Measurements from ENCODE around the gene DOK6.

Gene DOK6

GRCh38 chr18:69411199-69411598 is 10.5 kb downstream of the DOK6 start:
- no peak overlapping the region for H3K9ac ChIP-seq (ENCODE audit: low read length)
- no peak overlapping the region for H3K4me3 ChIP-seq (ENCODE audit: insufficient read depth in 1 of 2, low read depth in 1 of 2, low read length in 2 of 2)
- H4K91ac ChIP-seq (ENCODE audit: low read length) = no peak overlapping the region

DNA sequence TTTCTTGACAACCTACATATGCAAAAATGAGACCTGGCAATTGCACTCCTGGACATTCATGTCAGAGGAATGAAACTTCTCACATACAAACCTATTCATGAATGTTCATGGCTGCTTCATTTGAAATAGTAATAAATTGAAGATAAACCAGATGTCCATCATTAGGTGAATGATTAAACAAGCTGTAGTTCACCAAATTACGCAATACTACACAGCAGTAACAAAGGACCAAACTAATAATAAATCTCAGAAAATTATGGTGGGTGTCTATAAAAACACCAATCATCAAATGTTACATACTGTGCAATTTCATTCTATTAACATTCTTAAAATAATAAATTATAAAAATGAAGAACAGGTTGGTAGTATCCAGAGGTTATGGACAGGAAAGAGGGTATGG is 13.5 kb downstream of the DOK6 start:
- H2BK15ac ChIP-seq (ENCODE audit: low read depth, poor library complexity, severe bottlenecking) = no peak overlapping the region
- no CpG with 5 or more reads among the region's 1 CpG for WGBS

More at GRCh38 chr18:69411199-69411598, 10.5 kb downstream of the DOK6 start:
- Histone ChIP-seq H3K18ac (ENCODE audit: low read depth in 1 of 2, low read length in 2 of 2) (no peak overlapping the region), H3K4ac (ENCODE audit: low read depth in 1 of 2, low read length in 2 of 2) (no peak overlapping the region), H2BK5ac (ENCODE audit: low read depth, low read length, poor library complexity, severe bottlenecking) (no peak overlapping the region), H2BK15ac (ENCODE audit: low read depth, poor library complexity, severe bottlenecking) (no peak overlapping the region), H2BK12ac (ENCODE audit: low read length in 2 of 2) (no peak overlapping the region), H2BK120ac (ENCODE audit: low read depth, low read length) (no peak overlapping the region), H2AFZ (ENCODE audit: low read depth, low read length) (no peak overlapping the region), H3K27ac (ENCODE audit: low read length, poor library complexity, severe bottlenecking) (no peak overlapping the region), H3K27me3 (ENCODE audit: control insufficient read depth in 1 of 2, insufficient read depth in 1 of 2, low read length in 2 of 2) (no peaks in the 10 kb centered on the region), H4K8ac (ENCODE audit: low read length) (no peak overlapping the region), H3K9me3 (ENCODE audit: control insufficient read depth, low read length) (no peaks in the 10 kb centered on the region), H3K4me2 (ENCODE audit: low read length, poor library complexity, severe bottlenecking) (no peak overlapping the region), H2AK5ac (ENCODE audit: low read length, severe bottlenecking) (no peak overlapping the region), H3K79me1 (replicated peaks; ENCODE audit: low read length, poor library complexity, severe bottlenecking) (no peaks in the 10 kb centered on the region), H3K23ac (ENCODE audit: low read length in 2 of 2) (no peak overlapping the region), H3K14ac (ENCODE audit: low read length in 2 of 2) (no peak overlapping the region), H3K4me1 (ENCODE audit: control insufficient read depth, insufficient read depth, low read depth, low read length) (no peaks in the 10 kb centered on the region), H3K36me3 (ENCODE audit: control insufficient read depth in 1 of 2, insufficient read depth in 2 of 2, low read depth in 1 of 2, low read length in 2 of 2) (no peaks in the 10 kb centered on the region)
- no peak for DNase-seq

GRCh38 chr18:69432847-69433246 is 32.2 kb downstream of the DOK6 start:
- no peaks in the 10 kb centered on the region for H3K27me3 ChIP-seq (ENCODE audit: control insufficient read depth in 1 of 2, insufficient read depth in 1 of 2, low read length in 2 of 2)
- H2BK120ac ChIP-seq (ENCODE audit: low read depth, low read length) = no peak overlapping the region
- H4K91ac ChIP-seq (ENCODE audit: low read length) = no peak overlapping the region
- no peaks in the 10 kb centered on the region for H3K4me1 ChIP-seq (ENCODE audit: control insufficient read depth, insufficient read depth, low read depth, low read length)
- H3K27ac ChIP-seq (ENCODE audit: low read length, poor library complexity, severe bottlenecking) = no peak overlapping the region
- H3K18ac ChIP-seq (ENCODE audit: low read depth in 1 of 2, low read length in 2 of 2) = no peak overlapping the region
- H2AFZ ChIP-seq (ENCODE audit: low read depth, low read length) = no peak overlapping the region
- no peak overlapping the region for H3K4me3 ChIP-seq (ENCODE audit: insufficient read depth in 1 of 2, low read depth in 1 of 2, low read length in 2 of 2)
- no peak overlapping the region for H4K8ac ChIP-seq (ENCODE audit: low read length)
- H3K4ac ChIP-seq (ENCODE audit: low read depth in 1 of 2, low read length in 2 of 2) = no peak overlapping the region
- H2BK15ac ChIP-seq (ENCODE audit: low read depth, poor library complexity, severe bottlenecking) = no peak overlapping the region
- H3K23ac ChIP-seq (ENCODE audit: low read length in 2 of 2) = no peak overlapping the region
- no peak overlapping the region for H2AK5ac ChIP-seq (ENCODE audit: low read length, severe bottlenecking)
- H3K36me3 ChIP-seq (ENCODE audit: control insufficient read depth in 1 of 2, insufficient read depth in 2 of 2, low read depth in 1 of 2, low read length in 2 of 2) = no peaks in the 10 kb centered on the region
- no peak overlapping the region for H3K14ac ChIP-seq (ENCODE audit: low read length in 2 of 2)
- no peak overlapping the region for H2BK12ac ChIP-seq (ENCODE audit: low read length in 2 of 2)
- H3K9me3 ChIP-seq (ENCODE audit: control insufficient read depth, low read length) = peaks cover 3% of the 10 kb centered on the region
- H3K79me1 ChIP-seq (replicated peaks; ENCODE audit: low read length, poor library complexity, severe bottlenecking) = no peaks in the 10 kb centered on the region
- no peak overlapping the region for H3K4me2 ChIP-seq (ENCODE audit: low read length, poor library complexity, severe bottlenecking)
- no peak overlapping the region for H3K9ac ChIP-seq (ENCODE audit: low read length)
- DNase-seq = no peak
- no peak overlapping the region for H2BK5ac ChIP-seq (ENCODE audit: low read depth, low read length, poor library complexity, severe bottlenecking)

More for the DNA sequence above, 13.5 kb downstream of the DOK6 start:
- H3K27ac ChIP-seq (ENCODE audit: low read length, poor library complexity, severe bottlenecking) = no peak overlapping the region
- no peak overlapping the region for H2AFZ ChIP-seq (ENCODE audit: low read depth, low read length)
- H3K4ac ChIP-seq (ENCODE audit: low read depth in 1 of 2, low read length in 2 of 2) = no peak overlapping the region
- H4K91ac ChIP-seq (ENCODE audit: low read length) = no peak overlapping the region
- H3K4me2 ChIP-seq (ENCODE audit: low read length, poor library complexity, severe bottlenecking) = no peak overlapping the region
- no peaks in the 10 kb centered on the region for H3K36me3 ChIP-seq (ENCODE audit: control insufficient read depth in 1 of 2, insufficient read depth in 2 of 2, low read depth in 1 of 2, low read length in 2 of 2)
- H2BK12ac ChIP-seq (ENCODE audit: low read length in 2 of 2) = no peak overlapping the region
- no peak for DNase-seq
- no peaks in the 10 kb centered on the region for H3K9me3 ChIP-seq (ENCODE audit: control insufficient read depth, low read length)
- H3K27me3 ChIP-seq (ENCODE audit: control insufficient read depth in 1 of 2, insufficient read depth in 1 of 2, low read length in 2 of 2) = no peaks in the 10 kb centered on the region
- H2BK5ac ChIP-seq (ENCODE audit: low read depth, low read length, poor library complexity, severe bottlenecking) = no peak overlapping the region
- H3K4me3 ChIP-seq (ENCODE audit: insufficient read depth in 1 of 2, low read depth in 1 of 2, low read length in 2 of 2) = no peak overlapping the region
- H2AK5ac ChIP-seq (ENCODE audit: low read length, severe bottlenecking) = no peak overlapping the region
- H3K79me1 ChIP-seq (replicated peaks; ENCODE audit: low read length, poor library complexity, severe bottlenecking) = no peaks in the 10 kb centered on the region
- H3K18ac ChIP-seq (ENCODE audit: low read depth in 1 of 2, low read length in 2 of 2) = no peak overlapping the region
- no peak overlapping the region for H2BK120ac ChIP-seq (ENCODE audit: low read depth, low read length)
- no peak overlapping the region for H3K9ac ChIP-seq (ENCODE audit: low read length)
- no peaks in the 10 kb centered on the region for H3K4me1 ChIP-seq (ENCODE audit: control insufficient read depth, insufficient read depth, low read depth, low read length)
- H4K8ac ChIP-seq (ENCODE audit: low read length) = no peak overlapping the region
- H3K14ac ChIP-seq (ENCODE audit: low read length in 2 of 2) = no peak overlapping the region
- H3K23ac ChIP-seq (ENCODE audit: low read length in 2 of 2) = no peak overlapping the region

- DNase-seq = no peak
- no peaks in the 10 kb centered on the region for H3K36me3 ChIP-seq (ENCODE audit: control insufficient read depth in 1 of 2, insufficient read depth in 2 of 2, low read depth in 1 of 2, low read length in 2 of 2)
- H3K27ac ChIP-seq (ENCODE audit: low read length, poor library complexity, severe bottlenecking) = no peak overlapping the region
- no peak overlapping the region for H2AK5ac ChIP-seq (ENCODE audit: low read length, severe bottlenecking)
- 98% methylated on average over 2 of the region's 2 CpGs for WGBS
- H4K91ac ChIP-seq (ENCODE audit: low read length) = no peak overlapping the region
- no peaks in the 10 kb centered on the region for H3K27me3 ChIP-seq (ENCODE audit: control insufficient read depth in 1 of 2, insufficient read depth in 1 of 2, low read length in 2 of 2)
- H3K9ac ChIP-seq (ENCODE audit: low read length) = no peak overlapping the region
- H3K14ac ChIP-seq (ENCODE audit: low read length in 2 of 2) = no peak overlapping the region
- no peak overlapping the region for H2BK15ac ChIP-seq (ENCODE audit: low read depth, poor library complexity, severe bottlenecking)
- no peak overlapping the region for H2BK120ac ChIP-seq (ENCODE audit: low read depth, low read length)
- peaks cover 19% of the 10 kb centered on the region for H3K9me3 ChIP-seq (ENCODE audit: control insufficient read depth, low read length)
- no peak overlapping the region for H2BK12ac ChIP-seq (ENCODE audit: low read length in 2 of 2)
- H3K4me1 ChIP-seq (ENCODE audit: control insufficient read depth, insufficient read depth, low read depth, low read length) = no peaks in the 10 kb centered on the region
- no peak overlapping the region for H3K23ac ChIP-seq (ENCODE audit: low read length in 2 of 2)
- no peak overlapping the region for H4K8ac ChIP-seq (ENCODE audit: low read length)
- H3K4me2 ChIP-seq (ENCODE audit: low read length, poor library complexity, severe bottlenecking) = no peak overlapping the region
- H3K79me1 ChIP-seq (replicated peaks; ENCODE audit: low read length, poor library complexity, severe bottlenecking) = no peaks in the 10 kb centered on the region
- no peak overlapping the region for H2AFZ ChIP-seq (ENCODE audit: low read depth, low read length)
- H3K18ac ChIP-seq (ENCODE audit: low read depth in 1 of 2, low read length in 2 of 2) = no peak overlapping the region
- no peak overlapping the region for H2BK5ac ChIP-seq (ENCODE audit: low read depth, low read length, poor library complexity, severe bottlenecking)
- no peak overlapping the region for H3K4ac ChIP-seq (ENCODE audit: low read depth in 1 of 2, low read length in 2 of 2)
- H3K4me3 ChIP-seq (ENCODE audit: insufficient read depth in 1 of 2, low read depth in 1 of 2, low read length in 2 of 2) = no peak overlapping the region
Observed at GRCh38 chr18:69435000-69435399, 34.3 kb downstream of the DOK6 start.
